Measurements from ENCODE around the gene SPECC1. TPM values are rescaled to one million over a fixed set of nuclear protein-coding genes. Genes with fewer than 3 reads are reported as not detected.

Gene SPECC1
- total RNA-seq, 1 experiment from 2014 or later: 103 TPM

GRCh38 chr17:20210614-20211013 lies 201.5 kb downstream of the SPECC1 start:
- Mint-ChIP-seq H3K4me1 (peaks cover 54% of the 10 kb centered on the region), H3K36me3 (peaks cover 17% of the 10 kb centered on the region), H3K4me3 (no peak overlapping the region), H3K27me3 (ENCODE audit: low read depth) (no peaks in the 10 kb centered on the region), H3K9me3 (peaks cover 8% of the 10 kb centered on the region), H3K27ac (no peak overlapping the region)
- ChIA-PET POLR2A (no interaction called here), CTCF (interaction anchor here (0.9 to 1.4 kb wide), 2 partner anchors 16 to 88 kb away, joined by 3 to 4 read pairs; no protein-coding TSS in a partner anchor)
- DNase-seq (ENCODE audit: low spot score): no peak
- ATAC-seq: no peak
- no peak for TF ChIP-seq GABPB1 (CRISPR knock-in tag; IDR thresholded peaks at IDR 0.05)
- no peak for TF ChIP-seq GTF2I (CRISPR knock-in tag; conservative IDR thresholded peaks at IDR 0.05)
- no peak for TF ChIP-seq ZSCAN18 (CRISPR knock-in tag; IDR thresholded peaks at IDR 0.05)
- TF ChIP-seq TCF7 (CRISPR knock-in tag; IDR thresholded peaks at IDR 0.05; ENCODE audit: low read depth): no peak

GRCh38 chr17:20211246-20211645 lies 202.1 kb downstream of the SPECC1 start:
- no peak for TF ChIP-seq ZNF317 (CRISPR knock-in tag; IDR thresholded peaks at IDR 0.05; ENCODE audit: borderline replicate concordance, low read depth)
- no peak for TF ChIP-seq ATF3 (CRISPR knock-in tag; conservative IDR thresholded peaks at IDR 0.05)
- TF ChIP-seq CTCF (IDR thresholded peaks at IDR 0.05): no peak
- TF ChIP-seq ARID4B (CRISPR knock-in tag; IDR thresholded peaks at IDR 0.05; ENCODE audit: borderline replicate concordance): no peak
- DNase-seq (ENCODE audit: low spot score) (no peak), ATAC-seq (no peak)
- peaks cover 54% of the 10 kb centered on the region for H3K4me1 Mint-ChIP-seq
- H3K4me3 Mint-ChIP-seq: no peak overlapping the region
- H3K36me3 Mint-ChIP-seq: peaks cover 17% of the 10 kb centered on the region
- CTCF ChIA-PET: interaction anchor here (0.9 kb wide), 1 partner anchor 89 kb away, joined by 3 read pairs; no protein-coding TSS in a partner anchor
- H3K27ac Mint-ChIP-seq: no peak overlapping the region
- H3K9me3 Mint-ChIP-seq: peaks cover 8% of the 10 kb centered on the region
- H3K27me3 Mint-ChIP-seq (ENCODE audit: low read depth): no peaks in the 10 kb centered on the region
- POLR2A ChIA-PET: no interaction called here

- DNase-seq (ENCODE audit: low spot score): no peak
- peaks cover 8% of the 10 kb centered on the region for H3K9me3 Mint-ChIP-seq
- POLR2A ChIA-PET: no interaction called here
- CTCF ChIA-PET: interaction anchor here (0.6 kb wide), 1 partner anchor 203 kb away, joined by 5 read pairs; no protein-coding TSS in a partner anchor
- no peak overlapping the region for H3K4me3 Mint-ChIP-seq
- peaks cover 17% of the 10 kb centered on the region for H3K36me3 Mint-ChIP-seq
- no peak for ATAC-seq
- H3K27me3 Mint-ChIP-seq (ENCODE audit: low read depth): no peaks in the 10 kb centered on the region
- H3K4me1 Mint-ChIP-seq: peaks cover 57% of the 10 kb centered on the region
- peak overlapping the region; percentile 50 for H3K27ac Mint-ChIP-seq
- TF ChIP-seq ZNF396 (CRISPR knock-in tag; IDR thresholded peaks at IDR 0.05; ENCODE audit: borderline replicate concordance) (no peak), NR3C1 (CRISPR knock-in tag; conservative IDR thresholded peaks at IDR 0.05; ENCODE audit: low read depth) (no peak), MLX (CRISPR knock-in tag; IDR thresholded peaks at IDR 0.05) (no peak), STAT6 (CRISPR knock-in tag; conservative IDR thresholded peaks at IDR 0.05; ENCODE audit: low read depth) (no peak), USF1 (CRISPR knock-in tag; IDR thresholded peaks at IDR 0.05) (no peak), ZNF263 (CRISPR knock-in tag; IDR thresholded peaks at IDR 0.05; ENCODE audit: low read depth) (no peak), CTCF (IDR thresholded peaks at IDR 0.05) (no peak), ZBTB21 (CRISPR knock-in tag; IDR thresholded peaks at IDR 0.05; ENCODE audit: borderline replicate concordance) (no peak), ZNF138 (CRISPR knock-in tag; conservative IDR thresholded peaks at IDR 0.05) (no peak), HMGA2 (CRISPR knock-in tag; IDR thresholded peaks at IDR 0.05) (no peak)
Measured at GRCh38 chr17:20213449-20213848, 204.3 kb downstream of the SPECC1 start.
